HepG2 (cell line): ENCODE results near the gene ULBP2. TPM values are rescaled to one million over a fixed set of nuclear protein-coding genes. Genes with fewer than 3 reads are reported as not detected.

Source experiments
- ATAC-seq: fragments of 200-7000 bp; cut with Tn5 transposase; 3 replicates; pipeline ENCODE4 v1.9.1; 2020; ENCODE audit warnings: mild to moderate bottlenecking, moderate library complexity
- BruUV-seq: library from RNA; stranded (reverse); fragments of 400-500 nt; replicated peaks from 2 replicates; lab custom pipeline; 2021; lab: Mats Ljungman, UMichigan
- CTCF ChIA-PET: fragments of 300-600 bp; formaldehyde crosslinking; extraction: SDS; loops from one replicate; lab custom pipeline; 2021; ENCODE audit warnings: low total read pairs, inconsistent platforms, low intra/inter-chr PET ratio; lab: Yijun Ruan, JAX
- POLR2A ChIA-PET: fragments of 350-600 bp; sonication (Branson Sonifier 250); formaldehyde crosslinking; loops from one replicate; lab custom pipeline; 2020; ENCODE audit warnings: antibody characterized with exemption, inconsistent platforms; lab: Yijun Ruan, JAX
- DNase-seq: peaks from one replicate; pipeline ENCODE4 v3.0.0-alpha.2; 2015; ENCODE audit warnings: low spot score
- FAIRE-seq: peaks from 3 replicates; lab custom pipeline; 2011; peaks lifted over from hg19 to GRCh38; lab: Jason Lieb, UNC
- H2AFZ ChIP-seq: one replicate; pipeline ENCODE4 v1.6.1; 2011; ENCODE audit warnings: low read length, inconsistent platforms
- H3K27ac ChIP-seq: fragments of 300-600 bp; 3 replicates; pipeline ENCODE4 v1.8.0; 2011; ENCODE audit warnings: mixed run types, mild to moderate bottlenecking, mixed read lengths, low read length, inconsistent platforms; ENCODE audit not compliant: insufficient read depth; ENCODE audit errors: extremely low read length
- H3K27me3 ChIP-seq, 2 experiments: fragments of 200-600 bp in 1 of 2; 2 replicates in 1 of 2; 3 replicates in 1 of 2; pipeline versions ENCODE4 v1.6.0 to v1.8.0; 2011; ENCODE audit warnings: low read length in 2 of 2, mild to moderate bottlenecking in 2 of 2, moderate library complexity in 2 of 2, inconsistent platforms in 1 of 2; ENCODE audit not compliant: insufficient read depth in 2 of 2, control insufficient read depth in 1 of 2
- H3K36me3 ChIP-seq, 2 experiments: fragments of 200-600 bp in 1 of 2; replicated peaks in 1 of 2; 2 replicates in 1 of 2; 3 replicates in 1 of 2; pipeline versions ENCODE4 v1.5.1 to v1.8.0; 2011; ENCODE audit warnings: low read length in 2 of 2, inconsistent platforms in 1 of 2; ENCODE audit not compliant: insufficient read depth in 2 of 2, control insufficient read depth in 1 of 2
- H3K4me1 ChIP-seq: 2 replicates; pipeline ENCODE4 v1.5.1; 2012; ENCODE audit warnings: low read length, inconsistent platforms; ENCODE audit not compliant: insufficient read depth
- H3K4me2 ChIP-seq: 2 replicates; pipeline ENCODE4 v1.6.0; 2011; ENCODE audit warnings: low read depth, low read length, inconsistent platforms
- H3K4me3 ChIP-seq, 3 experiments: fragments of 200-600 bp in 1 of 3; sonication (generic), shearing (Covaris generic) in 1 of 3; replicated peaks in 1 of 3; 2 replicates each; pipeline ENCODE4 v1.5.1; 2011 to 2016; ENCODE audit warnings: low read length in 3 of 3, inconsistent platforms in 2 of 3, low read depth in 2 of 3, mild to moderate bottlenecking in 2 of 3, control low read depth in 1 of 3, mixed read lengths in 1 of 3; ENCODE audit not compliant: insufficient read depth in 1 of 3
- H3K79me2 ChIP-seq: one replicate; pipeline ENCODE4 v1.6.1; 2011; ENCODE audit warnings: low read length, inconsistent platforms; ENCODE audit not compliant: insufficient read depth
- H3K9ac ChIP-seq: 2 replicates; pipeline ENCODE4 v1.6.0; 2011; ENCODE audit warnings: mild to moderate bottlenecking, low read depth, low read length, inconsistent platforms; ENCODE audit not compliant: insufficient read depth
- H3K9me3 ChIP-seq: 2 replicates; pipeline ENCODE4 v1.5.1; 2012; ENCODE audit warnings: mild to moderate bottlenecking, low read length
- H4K20me1 ChIP-seq: 2 replicates; pipeline ENCODE4 v1.6.0; 2011; ENCODE audit warnings: inconsistent platforms, mild to moderate bottlenecking, low read length, moderate library complexity; ENCODE audit not compliant: insufficient read depth
- ATF7 ChIP-seq, 2 experiments: fragments of 450-650 bp in 1 of 2; sonication (generic) in 1 of 2; formaldehyde crosslinking in 1 of 2; IDR thresholded peaks; 2 replicates each; pipeline versions ENCODE4 v1.4.0 to v1.6.1; 2016 to 2020; ENCODE audit warnings: antibody characterized with exemption in 1 of 2, mild to moderate bottlenecking in 1 of 2, missing genetic modification reagents in 1 of 2
- CBFB ChIP-seq: sonication (generic); formaldehyde crosslinking; IDR thresholded peaks from 2 replicates; pipeline ENCODE4 v1.4.0; 2020; ENCODE audit warnings: missing genetic modification reagents
- HIC2 ChIP-seq: sonication (generic); formaldehyde crosslinking; IDR thresholded peaks from 2 replicates; pipeline ENCODE4 v1.9.0; 2022; ENCODE audit warnings: low read depth, missing genetic modification reagents
- HNF4A ChIP-seq: sonication (generic); formaldehyde crosslinking; IDR thresholded peaks from 2 replicates; pipeline ENCODE4 v1.4.0; 2020; ENCODE audit warnings: missing genetic modification reagents
- JUNB ChIP-seq: sonication (generic); formaldehyde crosslinking; IDR thresholded peaks from 2 replicates; pipeline ENCODE4 v1.8.0; 2022; ENCODE audit warnings: missing genetic modification reagents, mild to moderate bottlenecking, borderline replicate concordance
- PAX8 ChIP-seq: sonication (generic); formaldehyde crosslinking; IDR thresholded peaks from 2 replicates; pipeline ENCODE4 v1.8.0; 2022; ENCODE audit warnings: mild to moderate bottlenecking, missing genetic modification reagents, borderline replicate concordance
- SNRNP70 ChIP-seq: fragments of 200-400 bp; formaldehyde crosslinking; IDR thresholded peaks from 2 replicates; pipeline ENCODE4 v1.6.1; 2017; ENCODE audit warnings: mild to moderate bottlenecking, low read depth, low read length, moderate library complexity
- ZNF619 ChIP-seq: sonication (generic); formaldehyde crosslinking; IDR thresholded peaks from 2 replicates; pipeline ENCODE4 v1.4.0; 2020; ENCODE audit warnings: mild to moderate bottlenecking, missing genetic modification reagents
- WGBS: methylation state at CpG from one replicate; pipeline ENCODE4 v1.1.6; 2017; ENCODE audit warnings: low lambda C conversion rate; 5-methylcytosine and 5-hydroxymethylcytosine counted together
- in situ Hi-C: cut with HindIII; loops from 2 replicates; pipeline ENCODE4 v1.10.0; 2017; ENCODE audit warnings: low pct_unique_long_range_greater_than_20kb; ENCODE audit not compliant: extremely low pct_ligation_motif_present
- intact Hi-C: fragments of 100-400 bp; cut with micrococcal nuclease; formaldehyde crosslinking; loops from one replicate; pipeline ENCODE4 v1.10.0; 2022; ENCODE audit not compliant: unreplicated experiment
- polyA plus RNA-seq, 8 experiments: library from polyadenylated mRNA; depleted of rRNA in 3 of 8; stranded (reverse) in 7 of 8; unstranded in 1 of 8; fragments of >200 nt; fragmentation: Illumina TruSeq in 4 of 8; extraction: Trizol in 4 of 8; gene quantifications; 2 replicates each; pipeline versions ENCODE4 v1.2.1 to v1.2.3, GENCODE V29; 2011 to 2016; ENCODE audit warnings: low read depth in 4 of 8, missing spikeins in 1 of 8, mixed read lengths in 1 of 8; ENCODE audit not compliant: insufficient read depth in 1 of 8
- total RNA-seq, 5 experiments: library from RNA; depleted of rRNA; stranded (reverse); fragments of >200 nt; fragmentation: Illumina TruSeq; extraction: Trizol; gene quantifications; 2 replicates each; pipeline ENCODE4 v1.2.3, GENCODE V29; 2016; ENCODE audit warnings: low read depth in 1 of 5

The ULBP2 gene
- total and polyA plus RNA-seq, 2 of the 13 experiments (the other 11 are each of a cell fraction or from before 2014, with no cell fraction given), result not detected

- 1% methylated on average over 5 of the region's 5 CpGs for WGBS
- BruUV-seq, result no TSS peak
Measured at GRCh38 chr6:149948616-149949015, 6.8 kb downstream of the ULBP2 start.

DNA sequence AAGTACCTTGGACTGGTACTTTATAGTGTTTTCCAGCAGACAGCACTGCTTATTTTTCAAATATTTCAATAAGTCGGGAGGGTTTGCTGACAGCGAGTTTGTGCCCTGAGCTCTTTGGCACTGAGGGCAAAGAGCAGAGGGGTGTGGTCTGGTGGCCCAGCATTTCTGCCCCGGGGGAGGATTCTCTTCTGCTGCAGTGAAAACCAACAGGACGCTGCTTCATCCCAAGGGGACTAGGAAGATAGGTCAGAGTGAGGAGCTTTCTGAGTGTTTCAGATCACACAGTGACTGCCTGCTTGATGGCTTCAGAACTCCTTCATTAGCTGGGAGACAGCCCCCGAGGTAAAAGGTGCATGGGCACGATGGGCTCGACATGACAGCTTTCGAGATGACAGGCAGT lies 8.6 kb downstream of the ULBP2 start:
- no peak for DNase-seq

More at GRCh38 chr6:149948616-149949015, 6.8 kb downstream of the ULBP2 start:
- ChIA-PET CTCF (no interaction called here), POLR2A (no interaction called here)
- ATAC-seq, result no peak
- no peak overlapping the region for H3K27ac ChIP-seq
- no peak for FAIRE-seq
- H3K9ac ChIP-seq, result no peak overlapping the region
- H3K4me3 ChIP-seq, result no peak overlapping the region
- no peak overlapping the region for H3K4me2 ChIP-seq
- H3K79me2 ChIP-seq, result no peaks in the 10 kb centered on the region
- H4K20me1 ChIP-seq, result no peaks in the 10 kb centered on the region; the same call in 1 of the 2 replicates
- no peak overlapping the region for H2AFZ ChIP-seq
- in situ Hi-C loops, result no loop called here
- no peaks in the 10 kb centered on the region for H3K36me3 ChIP-seq
- H3K27me3 ChIP-seq, result peaks cover 5 to 44% of the 10 kb centered on the region in 2 experiments
- peaks cover 10% of the 10 kb centered on the region for H3K4me1 ChIP-seq
- DNase-seq, result no peak
- no peak for TF ChIP-seq ZNF619 (CRISPR knock-in tag)
- no peak for TF ChIP-seq CBFB (CRISPR knock-in tag)
- peak; percentile 69 for TF ChIP-seq ATF7 (IDR thresholded peaks at IDR 0.05)
- no peak for TF ChIP-seq ATF7 (CRISPR knock-in tag; IDR thresholded peaks at IDR 0.05)
- no peak for TF ChIP-seq SNRNP70
- intact Hi-C loops, result no loop called here
- H3K9me3 ChIP-seq, result no peaks in the 10 kb centered on the region

More for the DNA sequence above, 8.6 kb downstream of the ULBP2 start:
- intact Hi-C loops (no loop called here), in situ Hi-C loops (no loop called here)
- peaks cover 5 to 57% of the 10 kb centered on the region in 2 experiments for H3K27me3 ChIP-seq
- no peaks in the 10 kb centered on the region; the same call in 1 of the 2 replicates for H4K20me1 ChIP-seq
- H3K36me3 ChIP-seq, result no peaks in the 10 kb centered on the region
- H3K27ac ChIP-seq, result no peak overlapping the region
- peaks cover 10% of the 10 kb centered on the region for H3K4me1 ChIP-seq
- ATAC-seq, result peak; percentile 41
- no peaks in the 10 kb centered on the region for H3K9me3 ChIP-seq
- H3K4me2 ChIP-seq, result peak overlapping the region; percentile 25; the same call in 1 of the 2 replicates
- POLR2A ChIA-PET, result interaction anchor here (0.6 kb wide), 1 partner anchor 44 kb away, joined by 4 read pairs; no protein-coding TSS in a partner anchor
- WGBS, result 0% methylated on average over 8 of the region's 8 CpGs
- no TSS peak for BruUV-seq
- no peaks in the 10 kb centered on the region for H3K79me2 ChIP-seq
- no peak overlapping the region for H3K9ac ChIP-seq
- H2AFZ ChIP-seq, result no peak overlapping the region
- CTCF ChIA-PET, result no interaction called here
- TF ChIP-seq JUNB (no peak), HNF4A (CRISPR knock-in tag) (peak; percentile 53), PAX8 (CRISPR knock-in tag) (no peak), HIC2 (CRISPR knock-in tag) (peak; percentile 39; the same call in 1 of the 2 replicates)
- no peak for FAIRE-seq
- H3K4me3 ChIP-seq, result no peak overlapping the region; a peak in 1 of 6 replicates
